AG09309 (cell line): ENCODE measurements around the gene GTF2IRD1.
"Not testable (repeated sequence)": the region's sequence is repeated elsewhere in the genome, so short reads cannot be mapped to it uniquely, and the experiment has no call there.

Experiments used
- DNase-seq: peaks from one replicate; pipeline ENCODE4 v3.0.0-alpha.2; 2010; ENCODE audit warnings: low read depth
- H3K4me3 ChIP-seq: 2 replicates; pipeline ENCODE4 v1.5.1; 2011; ENCODE audit warnings: mild to moderate bottlenecking, low read depth, low read length, moderate library complexity; ENCODE audit not compliant: control insufficient read depth
- CTCF ChIP-seq: IDR thresholded peaks from 2 replicates; pipeline ENCODE4 v1.5.1; 2011; ENCODE audit warnings: mild to moderate bottlenecking, low read depth, low read length, inconsistent platforms; ENCODE audit not compliant: insufficient read depth, control insufficient read depth; ENCODE audit errors: missing control alignments

GTF2IRD1 gene

GRCh38 chr7:74505471-74506324 lies 52.0 kb downstream of the GTF2IRD1 start:
- H3K4me3 ChIP-seq = no peak overlapping the region
- no peak for TF ChIP-seq CTCF
- DNase-seq = no peak

GRCh38 chr7:74506325-74506724 lies 52.6 kb downstream of the GTF2IRD1 start:
- no peak for TF ChIP-seq CTCF
- H3K4me3 ChIP-seq = no peak overlapping the region
- no peak for DNase-seq

- H3K4me3 ChIP-seq = no peak overlapping the region
- no peak for TF ChIP-seq CTCF
- DNase-seq = no peak
Measured at GRCh38 chr7:74507538-74508319, 54.0 kb downstream of the GTF2IRD1 start.

- not testable (repeated sequence) for H3K4me3 ChIP-seq, DNase-seq
Measured at GRCh38 chr7:74509453-74509852, 55.7 kb downstream of the GTF2IRD1 start.

- no peak for DNase-seq
- no peak for TF ChIP-seq CTCF
- no peak overlapping the region for H3K4me3 ChIP-seq
Measured at GRCh38 chr7:74511345-74511744, 57.6 kb downstream of the GTF2IRD1 start.

- no peak for DNase-seq
- TF ChIP-seq CTCF = no peak
- no peak overlapping the region for H3K4me3 ChIP-seq
Measured at GRCh38 chr7:74512762-74513161, 59.1 kb downstream of the GTF2IRD1 start.

- no peak for TF ChIP-seq CTCF
- no peak for DNase-seq
- H3K4me3 ChIP-seq = no peak overlapping the region
Measured at GRCh38 chr7:74514131-74514591, 60.5 kb downstream of the GTF2IRD1 start.
